HG02973 (cell line): ENCODE results near the gene PLA2G3.
A peak's percentile ranks its signal among the peaks of the same experiment; 100 is the strongest.
"Not testable (repeated sequence)": the region's sequence is repeated elsewhere in the genome, so short reads cannot be mapped to it uniquely, and the experiment has no call there.

Experiments used
- ATAC-seq: cut with Tn5 transposase; IDR thresholded peaks from one replicate; pipeline ENCODE4 v1.9.1; 2021; ENCODE audit warnings: moderate library complexity; ENCODE audit not compliant: unreplicated experiment

PLA2G3 gene

GRCh38 chr22:31124290-31124689 lies 16.0 kb downstream of the PLA2G3 start:
- no peak for ATAC-seq

DNA sequence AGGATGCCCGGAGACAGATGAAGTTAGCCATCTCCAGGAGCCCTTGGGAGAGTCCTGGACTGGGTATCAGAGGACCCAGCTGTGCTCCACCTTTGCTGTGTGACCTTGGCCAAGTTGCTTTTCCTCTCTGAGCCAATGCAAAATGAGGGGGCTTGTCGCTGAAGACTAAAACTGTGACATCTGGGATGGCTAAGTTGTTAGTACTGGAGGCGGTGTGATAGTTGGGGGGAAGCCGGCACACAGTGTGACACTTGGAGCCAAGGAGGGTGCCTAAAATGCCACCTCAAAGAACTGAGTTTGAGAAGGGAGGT lies 17.1 kb downstream of the PLA2G3 start:
- ATAC-seq = no peak

- no peak for ATAC-seq
These were observed 17.6 kb downstream of the PLA2G3 start, which contains the start of gene INPP5J for GRCh38 chr22:31122532-31123291. Gene INPP5J, plus strand, starts transcription at chr22:31122966. Its CDS starts 49 bp downstream, at chr22:31123015.

DNA sequence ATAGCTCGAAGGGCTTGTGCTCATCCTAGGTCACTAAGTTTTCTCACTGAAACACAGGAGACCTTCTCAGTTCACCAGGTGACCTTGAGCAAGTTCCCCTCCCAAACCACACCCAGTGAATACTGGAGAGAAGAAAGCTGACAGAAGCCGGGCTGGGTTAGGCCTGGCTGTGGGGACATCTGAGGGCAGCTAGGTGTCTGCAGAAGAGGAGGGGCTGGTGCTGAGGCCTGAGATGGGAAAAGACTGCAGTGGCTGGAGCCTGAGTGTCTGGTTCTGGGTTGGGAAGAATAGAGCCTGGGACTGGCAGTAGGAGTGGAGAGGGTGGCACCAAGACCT lies 18.1 kb downstream of the PLA2G3 start:
- ATAC-seq = no peak

DNA sequence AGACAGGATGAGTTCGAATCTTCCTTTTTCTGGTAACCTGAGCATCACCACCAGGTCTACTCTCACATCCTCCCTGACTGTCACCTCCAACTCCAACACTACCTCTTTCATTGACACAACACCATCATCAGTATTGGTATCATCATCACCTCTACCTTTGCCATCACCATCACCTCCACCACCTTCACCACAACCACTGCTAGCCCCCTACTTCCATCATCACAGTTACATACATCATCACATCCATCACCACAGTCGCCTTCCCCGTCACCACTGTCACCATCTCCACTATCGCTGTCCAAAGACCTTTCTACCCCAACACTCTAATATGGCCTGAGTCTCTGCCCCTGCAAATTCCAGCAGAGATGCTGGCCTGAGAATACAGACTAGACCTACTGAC lies 18.9 kb downstream of the PLA2G3 start:
- ATAC-seq = no peak

GRCh38 chr22:31120642-31121041 lies 19.7 kb downstream of the PLA2G3 start:
- ATAC-seq = no peak

GRCh38 chr22:31120230-31120629 lies 20.1 kb downstream of the PLA2G3 start:
- no peak for ATAC-seq

- no peak for ATAC-seq
These were observed 21.1 kb downstream of the PLA2G3 start for GRCh38 chr22:31119026-31119717.

DNA sequence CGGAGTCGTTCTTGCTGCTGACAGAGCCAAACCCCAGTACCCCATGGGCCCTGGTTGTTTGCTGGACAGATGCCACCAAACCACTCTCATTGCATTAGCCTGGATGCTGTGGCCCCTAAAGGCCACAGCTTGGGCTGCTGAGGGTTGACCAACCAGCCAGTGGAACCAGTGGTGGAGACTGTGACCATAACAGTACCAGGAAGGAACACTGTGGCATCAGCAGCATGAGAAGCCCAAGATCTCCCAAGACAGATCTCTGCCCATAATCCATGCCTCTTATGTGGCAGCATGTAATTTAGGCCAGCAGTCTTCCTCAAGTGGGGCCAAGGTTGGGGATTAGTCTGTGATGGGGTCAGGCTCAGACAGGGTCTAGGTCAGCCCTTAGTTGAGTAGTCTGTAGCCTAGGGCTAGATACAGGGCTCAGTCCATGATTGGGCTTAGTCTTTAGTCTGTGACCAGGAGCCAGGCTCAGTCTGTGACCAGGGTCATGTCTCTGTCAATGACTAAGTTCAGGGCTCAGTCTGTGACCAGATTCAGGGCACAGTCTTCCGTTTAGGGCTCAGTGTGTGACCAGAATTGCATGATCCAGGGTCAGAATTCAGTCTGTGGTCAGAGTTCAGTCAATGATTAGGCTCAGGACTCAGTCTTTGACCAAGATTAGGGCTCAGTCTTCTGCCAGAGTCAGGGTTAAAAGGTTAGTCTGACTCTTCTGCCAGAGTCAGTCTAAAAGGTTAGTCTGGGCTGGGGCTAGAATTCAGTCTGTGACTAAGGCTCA lies 22.1 kb downstream of the PLA2G3 start:
- ATAC-seq = no peak

DNA sequence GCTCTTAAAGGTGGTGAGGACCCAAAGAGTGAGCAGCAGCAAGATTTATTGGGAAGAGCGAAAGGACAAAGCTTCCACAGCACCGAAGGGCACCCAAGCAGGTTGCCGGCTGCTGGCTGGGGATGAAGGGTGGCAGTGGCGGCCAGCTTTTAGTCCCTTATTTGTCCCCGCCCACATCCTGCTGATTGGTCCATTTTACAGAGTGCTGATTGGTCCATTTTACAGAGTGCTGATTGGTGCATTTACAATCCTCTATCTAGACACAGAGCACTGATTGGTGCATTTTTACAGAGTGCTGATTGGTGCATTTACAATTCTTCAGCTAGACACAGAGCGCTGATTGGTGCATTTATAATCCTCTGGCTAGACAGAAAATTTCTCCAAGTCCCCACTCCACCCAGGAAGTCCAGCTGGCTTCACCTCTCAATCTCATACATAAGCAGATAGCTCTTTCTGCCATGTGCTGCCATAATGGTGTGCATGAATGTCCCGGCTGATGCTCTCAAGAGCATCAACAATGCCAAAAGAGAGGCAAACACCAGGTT lies 27.7 kb downstream of the PLA2G3 start:
- not testable (repeated sequence) for ATAC-seq

- no peak for ATAC-seq
These were observed 32.5 kb downstream of the PLA2G3 start for GRCh38 chr22:31107894-31108218.

DNA sequence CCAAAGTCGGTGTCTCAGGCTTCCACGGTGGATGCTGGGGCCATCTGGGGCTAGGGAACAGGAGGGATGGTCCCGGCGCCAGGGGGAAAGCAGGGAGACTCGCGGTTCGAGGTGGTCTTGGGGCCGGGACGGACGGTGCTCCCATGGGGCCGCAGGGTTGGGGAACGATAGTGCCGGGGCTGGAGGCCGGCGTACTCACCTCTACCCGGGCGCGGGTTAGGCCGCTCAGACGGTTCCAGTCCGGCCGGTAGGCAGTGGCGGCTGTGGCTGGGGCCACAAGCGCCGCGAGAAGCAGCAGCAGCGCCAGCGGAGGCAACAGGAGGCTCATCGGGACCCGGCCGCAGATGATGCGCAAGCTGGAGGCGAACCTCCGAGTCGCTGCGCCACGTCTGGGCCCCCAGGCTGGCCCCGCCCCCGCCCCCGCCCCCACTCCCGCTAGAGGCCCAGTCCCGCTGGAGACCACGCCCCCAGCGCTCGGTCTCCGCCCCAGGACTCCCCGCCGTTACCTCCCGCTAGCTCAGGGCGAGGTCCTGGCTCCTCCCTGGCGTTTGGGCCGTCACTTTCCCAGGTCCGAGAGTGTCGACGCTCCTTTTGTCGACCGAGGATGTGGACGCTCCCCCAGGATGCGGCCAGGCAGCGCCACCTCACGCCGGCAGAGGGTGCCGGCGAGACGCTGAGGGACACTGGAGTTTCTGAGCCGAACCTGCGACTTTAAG lies 33.0 kb downstream of the PLA2G3 start, which contains the start of gene SELENOM:
Gene SELENOM, minus strand, starts transcription at position 391 of the 716 bp plus-strand sequence. Its CDS starts 63 bp downstream, at position 328.
- ATAC-seq = peak; percentile 85

DNA sequence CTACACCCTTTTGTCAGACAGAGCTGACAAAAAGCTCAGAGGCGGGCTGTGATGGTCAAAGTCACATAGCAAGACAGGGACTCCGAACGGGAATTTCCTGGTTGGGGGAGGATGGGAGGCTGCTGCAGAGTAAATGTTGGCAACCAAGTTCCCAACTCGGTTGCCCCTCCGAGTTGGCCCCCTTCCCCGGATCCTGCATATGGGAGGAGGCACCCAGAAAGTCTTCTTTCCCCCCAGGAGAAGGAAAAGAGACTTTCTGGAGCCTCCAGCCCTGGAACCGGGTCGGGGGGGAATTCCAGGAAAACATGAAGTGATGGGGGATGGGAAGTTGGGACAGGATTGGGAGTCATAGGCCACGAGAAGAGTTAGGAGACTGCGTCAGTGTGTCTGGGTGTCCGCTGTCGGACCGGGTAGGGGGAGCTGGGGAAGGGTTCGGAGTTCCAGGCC lies 33.6 kb downstream of the PLA2G3 start:
- no peak for ATAC-seq

DNA sequence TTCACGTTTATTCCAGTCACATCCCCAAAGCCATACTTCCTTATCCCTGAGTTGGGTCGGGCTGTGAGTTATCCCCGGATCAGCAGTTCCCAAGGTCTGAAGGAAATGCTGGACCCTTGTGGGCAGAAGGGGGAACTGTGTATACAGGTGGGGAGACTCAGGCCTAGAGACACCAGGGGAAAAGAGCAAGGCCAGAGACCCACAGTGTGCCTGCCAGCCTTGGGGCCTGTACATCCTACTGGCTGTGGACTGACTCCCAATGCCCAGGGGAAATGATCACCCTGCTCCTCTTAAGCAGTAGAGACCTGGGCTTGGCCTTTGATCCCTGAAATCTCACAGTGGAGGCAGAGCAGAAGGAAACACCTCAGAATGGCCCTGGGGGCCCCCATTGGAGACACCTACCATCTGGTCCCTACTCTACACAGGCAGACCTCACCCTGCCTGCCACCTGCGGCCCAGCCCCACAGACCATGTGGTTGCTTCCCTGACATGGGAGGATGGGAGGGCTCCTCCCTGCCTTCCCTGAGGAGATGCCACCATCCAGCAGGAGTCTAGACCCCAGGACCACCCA lies 34.2 kb downstream of the PLA2G3 start:
- ATAC-seq = no peak

- ATAC-seq = no peak
These were observed 34.9 kb downstream of the PLA2G3 start for GRCh38 chr22:31105282-31105929.

GRCh38 chr22:31104869-31105268 lies 35.4 kb downstream of the PLA2G3 start:
- ATAC-seq = no peak

DNA sequence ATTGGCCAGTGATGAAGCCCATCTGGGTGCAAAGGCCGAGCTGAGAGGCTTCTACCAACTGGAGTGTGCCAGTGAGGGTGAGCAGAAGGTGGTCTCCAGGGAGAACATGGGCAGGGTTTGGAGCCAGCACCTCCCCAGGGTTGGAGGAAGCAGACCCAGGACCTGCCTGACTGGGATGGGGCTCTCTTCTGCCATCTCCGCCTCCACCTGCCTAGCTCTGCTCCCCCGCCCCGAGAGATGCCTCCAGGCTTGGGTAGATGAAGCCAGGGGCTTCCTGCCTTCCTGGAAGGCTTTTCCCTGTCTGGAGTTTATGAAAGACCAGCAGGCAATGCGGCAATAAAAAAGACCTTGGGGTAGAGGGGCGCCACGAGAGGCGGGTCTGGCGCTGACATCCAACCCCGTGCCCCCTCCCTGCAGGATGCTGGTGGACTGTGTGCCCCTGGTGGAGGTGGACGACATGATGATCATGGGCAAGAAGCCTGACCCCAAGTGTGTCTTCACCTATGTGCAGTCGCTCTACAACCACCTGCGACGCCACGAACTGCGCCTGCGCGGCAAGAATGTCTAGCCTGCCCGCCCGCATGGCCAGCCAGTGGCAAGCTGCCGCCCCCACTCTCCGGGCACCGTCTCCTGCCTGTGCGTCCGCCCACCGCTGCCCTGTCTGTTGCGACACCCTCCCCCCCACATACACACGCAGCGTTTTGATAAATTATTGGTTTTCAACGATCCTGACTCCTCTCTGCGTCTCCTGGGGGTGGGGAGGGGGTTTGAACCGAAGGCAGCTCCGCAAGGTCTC lies 36.2 kb downstream of the PLA2G3 start:
- ATAC-seq = no peak

GRCh38 chr22:31103111-31103510 lies 37.2 kb downstream of the PLA2G3 start:
- ATAC-seq = no peak

- ATAC-seq = no peak
These were observed 37.7 kb downstream of the PLA2G3 start for GRCh38 chr22:31102441-31103081.
